Panc1 (cell line): ENCODE data around the gene KCNJ14. TPM values are rescaled to one million over a fixed set of nuclear protein-coding genes. Genes with fewer than 3 reads are reported as not detected.

Experiments
- ATAC-seq: fragments of 200-7000 bp; cut with Tn5 transposase; 2 replicates; pipeline ENCODE4 v1.9.1; 2020; ENCODE audit warnings: mild to moderate bottlenecking, moderate library complexity
- BruUV-seq: library from RNA; stranded (reverse); fragments of 400-500 nt; replicated peaks from 2 replicates; lab custom pipeline; 2021; lab: Mats Ljungman, UMichigan
- CTCF ChIA-PET: fragments of 300-600 bp; sonication (Branson Sonifier 250); formaldehyde crosslinking; loops from one replicate; lab custom pipeline; 2022; ENCODE audit warnings: antibody characterized with exemption; lab: Charles Lee
- POLR2A ChIA-PET: fragments of 300-600 bp; sonication (Branson Sonifier 250); formaldehyde crosslinking; loops from one replicate; lab custom pipeline; 2022; ENCODE audit warnings: antibody characterized with exemption; lab: Charles Lee
- DNase-seq: peaks from one replicate; pipeline ENCODE4 v3.0.0-alpha.2; 2010; ENCODE audit warnings: low read depth, low spot score
- H3K27ac ChIP-seq: 2 replicates; pipeline ENCODE4 v1.5.1; 2011; ENCODE audit warnings: mild to moderate bottlenecking, low read length, inconsistent platforms
- H3K27me3 ChIP-seq: fragments of 200-500 bp; sonication (Bioruptor generic); 2 replicates; pipeline ENCODE4 v1.6.0; 2014; ENCODE audit warnings: low read length, inconsistent platforms; ENCODE audit not compliant: control insufficient read depth, insufficient read depth
- H3K36me3 ChIP-seq: fragments of 200-500 bp; sonication (Bioruptor generic); 2 replicates; pipeline ENCODE4 v1.5.1; 2014; ENCODE audit warnings: inconsistent platforms, mild to moderate bottlenecking, low read length, moderate library complexity; ENCODE audit not compliant: control insufficient read depth, insufficient read depth
- H3K4me1 ChIP-seq: 2 replicates; pipeline ENCODE4 v1.5.1; 2011; ENCODE audit warnings: inconsistent platforms, mild to moderate bottlenecking, low read length, moderate library complexity; ENCODE audit not compliant: control insufficient read depth, insufficient read depth
- H3K4me3 ChIP-seq, 2 experiments: 2 replicates each; pipeline ENCODE4 v1.5.1; 2011 to 2012; ENCODE audit warnings: low read depth in 2 of 2, low read length in 2 of 2, mild to moderate bottlenecking in 2 of 2, inconsistent platforms in 1 of 2, moderate library complexity in 1 of 2
- H3K9me3 ChIP-seq: fragments of 200-500 bp; sonication (Bioruptor generic); 2 replicates; pipeline ENCODE4 v1.5.1; 2014; ENCODE audit warnings: low read depth, mild to moderate bottlenecking, inconsistent platforms, low read length, moderate library complexity; ENCODE audit not compliant: control insufficient read depth, insufficient read depth
- CTCF ChIP-seq: fragments of 450-650 bp; IDR thresholded peaks from 2 replicates; pipeline ENCODE4 v1.5.1; 2017; ENCODE audit warnings: mild to moderate bottlenecking
- POLR2AphosphoS5 ChIP-seq: IDR thresholded peaks from 2 replicates; pipeline ENCODE4 v1.6.1; 2012; ENCODE audit warnings: mild to moderate bottlenecking, low read depth, low read length, moderate library complexity
- REST ChIP-seq, 2 experiments: IDR thresholded peaks; 2 replicates each; pipeline ENCODE4 v1.6.1; 2011 to 2012; ENCODE audit warnings: low read depth in 2 of 2, control low read depth in 1 of 2, low read length in 1 of 2, mild to moderate bottlenecking in 1 of 2, moderate library complexity in 1 of 2; ENCODE audit not compliant: insufficient read depth in 1 of 2
- SIN3A ChIP-seq: IDR thresholded peaks from 2 replicates; pipeline ENCODE4 v1.6.1; 2012; ENCODE audit warnings: low read depth, mild to moderate bottlenecking, low read length, moderate library complexity, borderline replicate concordance; ENCODE audit not compliant: insufficient read depth
- TCF7L2 ChIP-seq: IDR thresholded peaks from 2 replicates; pipeline ENCODE4 v1.6.1; 2011; ENCODE audit warnings: mild to moderate bottlenecking, low read depth, low read length, inconsistent platforms
- in situ Hi-C: cut with HindIII; loops from 2 replicates; pipeline ENCODE4 v1.10.0; 2016; ENCODE audit warnings: low sequenced_read_pairs, low pct_unique_long_range_greater_than_20kb
- intact Hi-C: fragments of 100-400 bp; cut with micrococcal nuclease; formaldehyde crosslinking; loops from one replicate; pipeline ENCODE4 v1.10.0; 2022; ENCODE audit not compliant: unreplicated experiment
- total RNA-seq: library from RNA; stranded (reverse); gene quantifications from one replicate; pipeline ENCODE4 v1.2.1, GENCODE V29; 2021; ENCODE audit not compliant: unreplicated experiment

KCNJ14 gene
- total RNA-seq, 1 experiment from 2014 or later, result 2.9 TPM

- ChIA-PET CTCF (no interaction called here), POLR2A (no interaction called here)
- Histone ChIP-seq H3K36me3 (no peaks in the 10 kb centered on the region), H3K27me3 (no peaks in the 10 kb centered on the region), H3K27ac (no peak overlapping the region), H3K9me3 (no peaks in the 10 kb centered on the region), H3K4me3 (no peak overlapping the region), H3K4me1 (peaks cover 2% of the 10 kb centered on the region)
- DNase-seq, result no peak
- BruUV-seq, result no TSS peak
- in situ Hi-C loops (no loop called here), intact Hi-C loops (no loop called here)
- TF ChIP-seq POLR2AphosphoS5 (no peak), TCF7L2 (no peak), CTCF (no peak), REST (IDR thresholded peaks at IDR 0.05; ENCODE audit: insufficient read depth in 1 of 2, low read depth in 2 of 2, low read length in 1 of 2) (no peak), SIN3A (no peak)
- no peak for ATAC-seq
Measured at GRCh38 chr19:48465215-48465614, 9.8 kb downstream of the KCNJ14 start.

GRCh38 chr19:48466561-48467325, 11.4 kb downstream of the KCNJ14 start:
- H3K9me3 ChIP-seq, result no peaks in the 10 kb centered on the region

More at GRCh38 chr19:48466561-48467325, 11.4 kb downstream of the KCNJ14 start:
- no peak for TF ChIP-seq TCF7L2
- no peak for TF ChIP-seq CTCF
- TF ChIP-seq REST (IDR thresholded peaks at IDR 0.05; ENCODE audit: insufficient read depth in 1 of 2, low read depth in 2 of 2, low read length in 1 of 2), result no peak
- no peak for TF ChIP-seq SIN3A
- no peak for TF ChIP-seq POLR2AphosphoS5
- BruUV-seq, result no TSS peak
- intact Hi-C loops (no loop called here), in situ Hi-C loops (no loop called here)
- Histone ChIP-seq H3K4me3 (no peak overlapping the region), H3K27me3 (no peaks in the 10 kb centered on the region), H3K4me1 (peaks cover 2% of the 10 kb centered on the region), H3K27ac (no peak overlapping the region), H3K36me3 (no peaks in the 10 kb centered on the region)
- CTCF ChIA-PET, result no interaction called here
- ATAC-seq, result no peak
- no peak for DNase-seq
- POLR2A ChIA-PET, result no interaction called here
